Measurements from ENCODE around the gene SH3PXD2A.

GRCh38 chr10:103759100-103759781 lies 96.1 kb downstream of the SH3PXD2A start:
- TF ChIP-seq EZH2 (IDR thresholded peaks at IDR 0.05; ENCODE audit: borderline replicate concordance, low read length): no peak
- TF ChIP-seq, protein P1, sequence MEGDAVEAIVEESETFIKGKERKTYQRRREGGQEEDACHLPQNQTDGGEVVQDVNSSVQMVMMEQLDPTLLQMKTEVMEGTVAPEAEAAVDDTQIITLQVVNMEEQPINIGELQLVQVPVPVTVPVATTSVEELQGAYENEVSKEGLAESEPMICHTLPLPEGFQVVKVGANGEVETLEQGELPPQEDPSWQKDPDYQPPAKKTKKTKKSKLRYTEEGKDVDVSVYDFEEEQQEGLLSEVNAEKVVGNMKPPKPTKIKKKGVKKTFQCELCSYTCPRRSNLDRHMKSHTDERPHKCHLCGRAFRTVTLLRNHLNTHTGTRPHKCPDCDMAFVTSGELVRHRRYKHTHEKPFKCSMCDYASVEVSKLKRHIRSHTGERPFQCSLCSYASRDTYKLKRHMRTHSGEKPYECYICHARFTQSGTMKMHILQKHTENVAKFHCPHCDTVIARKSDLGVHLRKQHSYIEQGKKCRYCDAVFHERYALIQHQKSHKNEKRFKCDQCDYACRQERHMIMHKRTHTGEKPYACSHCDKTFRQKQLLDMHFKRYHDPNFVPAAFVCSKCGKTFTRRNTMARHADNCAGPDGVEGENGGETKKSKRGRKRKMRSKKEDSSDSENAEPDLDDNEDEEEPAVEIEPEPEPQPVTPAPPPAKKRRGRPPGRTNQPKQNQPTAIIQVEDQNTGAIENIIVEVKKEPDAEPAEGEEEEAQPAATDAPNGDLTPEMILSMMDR (conservative IDR thresholded peaks at IDR 0.05 in 1 of 2, IDR thresholded peaks at IDR 0.05 in 1 of 2; ENCODE audit: extremely low read depth in 1 of 2, insufficient read depth in 1 of 2, low read depth in 1 of 2, low read length in 2 of 2): no peak

Measured in mammary epithelial cell (primary cell).